Kidney epithelial cell (primary cell): ENCODE measurements around the gene MT1B. TPM values are rescaled to one million over a fixed set of nuclear protein-coding genes. Genes with fewer than 3 reads are reported as not detected.

Experiments
- DNase-seq: peaks from one replicate; pipeline ENCODE4 v3.0.0-alpha.2; 2010; ENCODE audit warnings: low read depth
- H3K27me3 ChIP-seq: 2 replicates; pipeline ENCODE4 v1.6.0; 2011; ENCODE audit warnings: low read length; ENCODE audit not compliant: control insufficient read depth, insufficient read depth
- H3K36me3 ChIP-seq: 2 replicates; pipeline ENCODE4 v1.5.1; 2011; ENCODE audit warnings: low read length; ENCODE audit not compliant: control insufficient read depth, insufficient read depth
- H3K4me3 ChIP-seq: 2 replicates; pipeline ENCODE4 v1.5.1; 2011; ENCODE audit warnings: low read depth, mild to moderate bottlenecking, control low read depth, low read length
- CTCF ChIP-seq: IDR thresholded peaks from 2 replicates; pipeline ENCODE4 v1.5.1; 2011; ENCODE audit warnings: mild to moderate bottlenecking, moderate library complexity, low read length, control low read depth, inconsistent platforms; ENCODE audit not compliant: insufficient read depth, poor library complexity, severe bottlenecking
- total RNA-seq: library from RNA; depleted of rRNA; stranded (reverse); fragments of >200 nt; gene quantifications from 2 replicates; pipeline ENCODE4 v1.2.3, GENCODE V29; 2015

MT1B gene
- total RNA-seq, 1 donor from 2014 or later, result not detected

- no peak for DNase-seq
- peaks cover 29% of the 10 kb centered on the region for H3K27me3 ChIP-seq
- H3K36me3 ChIP-seq, result no peaks in the 10 kb centered on the region
- TF ChIP-seq CTCF, result no peak
- no peak overlapping the region for H3K4me3 ChIP-seq
Observed at GRCh38 chr16:56645838-56646237, 5.8 kb upstream of the MT1B start.

GRCh38 chr16:56647641-56648431, 3.9 kb upstream of the MT1B start:
- DNase-seq, result no peak
- Histone ChIP-seq H3K36me3 (no peaks in the 10 kb centered on the region), H3K27me3 (peaks cover 43% of the 10 kb centered on the region), H3K4me3 (no peak overlapping the region)
- no peak for TF ChIP-seq CTCF

- no peak for TF ChIP-seq CTCF
- no peak for DNase-seq
- Histone ChIP-seq H3K4me3 (no peak overlapping the region), H3K27me3 (peaks cover 43% of the 10 kb centered on the region), H3K36me3 (no peaks in the 10 kb centered on the region)
Observed at GRCh38 chr16:56649271-56649670, 2.4 kb upstream of the MT1B start.

- Histone ChIP-seq H3K36me3 (no peaks in the 10 kb centered on the region), H3K4me3 (no peak overlapping the region), H3K27me3 (peaks cover 43% of the 10 kb centered on the region)
- TF ChIP-seq CTCF, result no peak
- DNase-seq, result no peak
Observed at GRCh38 chr16:56649820-56650219, 1.9 kb upstream of the MT1B start.

GRCh38 chr16:56652600-56652999, 914 bp downstream of the MT1B start:
- TF ChIP-seq CTCF, result no peak
- Histone ChIP-seq H3K27me3 (peaks cover 31% of the 10 kb centered on the region), H3K36me3 (no peaks in the 10 kb centered on the region), H3K4me3 (no peak overlapping the region)
- DNase-seq, result no peak

GRCh38 chr16:56653218-56653617, 1.5 kb downstream of the MT1B start:
- no peak overlapping the region for H3K4me3 ChIP-seq
- no peak for DNase-seq
- peaks cover 24% of the 10 kb centered on the region for H3K27me3 ChIP-seq
- no peaks in the 10 kb centered on the region for H3K36me3 ChIP-seq
- TF ChIP-seq CTCF, result no peak
